HG03095 (cell line): Measurements from ENCODE around the gene DYNLRB1.
"Not testable (repeated sequence)": the region's sequence is repeated elsewhere in the genome, so short reads cannot be mapped to it uniquely, and the experiment has no call there.

Experiments
- ATAC-seq: cut with Tn5 transposase; IDR thresholded peaks from one replicate; pipeline ENCODE4 v1.9.1; 2021; ENCODE audit warnings: moderate library complexity; ENCODE audit not compliant: unreplicated experiment

DYNLRB1 gene

GRCh38 chr20:34516247-34517113 lies at the start of gene DYNLRB1:
DYNLRB1 (plus strand) TSS chr20:34516422; CDS start chr20:34516459, 37 bp downstream.
- ATAC-seq = peak; percentile 59

- ATAC-seq = no peak
Observed at GRCh38 chr20:34468951-34469350, 47.3 kb upstream of the DYNLRB1 start.

GRCh38 chr20:34472246-34472925 lies 43.8 kb upstream of the DYNLRB1 start:
- ATAC-seq = no peak

GRCh38 chr20:34473262-34473883 lies 42.8 kb upstream of the DYNLRB1 start:
- ATAC-seq = no peak

GRCh38 chr20:34475979-34476736 lies 40.1 kb upstream of the DYNLRB1 start:
- ATAC-seq = peak; percentile 52

- ATAC-seq = no peak
Observed at GRCh38 chr20:34479627-34480026, 36.6 kb upstream of the DYNLRB1 start.

- not testable (repeated sequence) for ATAC-seq
Observed at GRCh38 chr20:34482154-34482553, 34.1 kb upstream of the DYNLRB1 start.

GRCh38 chr20:34483585-34484220 lies 32.5 kb upstream of the DYNLRB1 start:
- ATAC-seq = not testable (repeated sequence)

GRCh38 chr20:34485068-34485634 lies 31.1 kb upstream of the DYNLRB1 start:
- ATAC-seq = no peak

- ATAC-seq = no peak
Observed at GRCh38 chr20:34491226-34491931, 24.8 kb upstream of the DYNLRB1 start.

GRCh38 chr20:34491932-34492509 lies 24.2 kb upstream of the DYNLRB1 start:
- ATAC-seq = no peak

GRCh38 chr20:34493646-34494045 lies 22.6 kb upstream of the DYNLRB1 start:
- no peak for ATAC-seq

- no peak for ATAC-seq
Observed at GRCh38 chr20:34495307-34495706, 20.9 kb upstream of the DYNLRB1 start.

GRCh38 chr20:34495916-34496315 lies 20.3 kb upstream of the DYNLRB1 start:
- ATAC-seq = no peak

GRCh38 chr20:34497596-34497995 lies 18.6 kb upstream of the DYNLRB1 start:
- not testable (repeated sequence) for ATAC-seq

- ATAC-seq = no peak
Observed at GRCh38 chr20:34500823-34501222, 15.4 kb upstream of the DYNLRB1 start.

- ATAC-seq = no peak
Observed at GRCh38 chr20:34506480-34506879, 9.7 kb upstream of the DYNLRB1 start.

GRCh38 chr20:34507702-34508413 lies 8.4 kb upstream of the DYNLRB1 start:
- no peak for ATAC-seq
